ENCODE data around the gene ADRA2A.

ADRA2A gene

GRCh38 chr10:111091833-111092232, 15.0 kb downstream of the ADRA2A start:
- FAIRE-seq (no peak), DNase-seq (ENCODE audit: insufficient read length, low spot score) (no peak)
- TF ChIP-seq TAF1 (IDR thresholded peaks at IDR 0.05; ENCODE audit: low read depth, low read length) = no peak
- no peak for TF ChIP-seq SPI1 (IDR thresholded peaks at IDR 0.05; ENCODE audit: low read depth, low read length)
- no peak for TF ChIP-seq POLR2A (IDR thresholded peaks at IDR 0.05; ENCODE audit: low read depth, low read length)
- TF ChIP-seq POLR2AphosphoS5 (IDR thresholded peaks at IDR 0.05; ENCODE audit: low read depth, low read length) = no peak
- TF ChIP-seq POU2F2 (IDR thresholded peaks at IDR 0.05; ENCODE audit: low read depth, low read length) = no peak
- no peak for TF ChIP-seq PAX5 (IDR thresholded peaks at IDR 0.05; ENCODE audit: insufficient read depth, low read length, severe bottlenecking)

DNA sequence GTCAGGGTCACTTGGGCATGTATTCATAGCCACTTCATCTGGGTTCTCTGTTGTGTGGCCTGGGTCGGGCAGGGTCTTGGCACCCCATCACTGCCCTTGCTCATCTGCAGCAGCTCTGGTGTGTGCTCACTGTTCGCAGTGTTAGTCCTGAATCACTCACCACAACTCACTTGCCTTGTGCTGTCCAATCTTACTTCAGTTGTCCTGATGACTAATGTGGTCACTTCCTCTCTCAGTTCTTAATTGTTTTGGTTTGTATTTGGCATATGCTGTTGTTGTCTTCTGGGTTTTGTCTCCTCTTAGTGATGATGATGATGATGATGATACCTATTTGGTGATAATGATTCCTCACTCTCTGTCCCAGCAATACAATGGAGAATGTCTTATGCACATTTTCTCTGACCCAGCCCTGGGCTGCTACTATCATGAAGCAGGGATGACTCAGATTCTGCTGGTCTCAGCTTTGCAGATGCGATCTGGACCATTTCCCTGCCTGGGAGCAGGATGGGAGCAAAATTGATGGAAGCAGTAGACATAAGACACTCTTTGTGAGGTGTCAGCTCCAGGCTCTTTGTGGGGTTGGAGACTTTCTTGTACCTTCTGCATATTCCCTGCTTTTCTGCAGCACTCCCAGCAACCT, 17.0 kb downstream of the ADRA2A start:
- DNase-seq (ENCODE audit: insufficient read length, low spot score) (no peak), FAIRE-seq (no peak)
- TF ChIP-seq SPI1 (IDR thresholded peaks at IDR 0.05; ENCODE audit: low read depth, low read length) = peak; percentile 44; the same call in 1 of the 2 replicates
- TF ChIP-seq POLR2AphosphoS5 (IDR thresholded peaks at IDR 0.05; ENCODE audit: low read depth, low read length) = no peak

DNA sequence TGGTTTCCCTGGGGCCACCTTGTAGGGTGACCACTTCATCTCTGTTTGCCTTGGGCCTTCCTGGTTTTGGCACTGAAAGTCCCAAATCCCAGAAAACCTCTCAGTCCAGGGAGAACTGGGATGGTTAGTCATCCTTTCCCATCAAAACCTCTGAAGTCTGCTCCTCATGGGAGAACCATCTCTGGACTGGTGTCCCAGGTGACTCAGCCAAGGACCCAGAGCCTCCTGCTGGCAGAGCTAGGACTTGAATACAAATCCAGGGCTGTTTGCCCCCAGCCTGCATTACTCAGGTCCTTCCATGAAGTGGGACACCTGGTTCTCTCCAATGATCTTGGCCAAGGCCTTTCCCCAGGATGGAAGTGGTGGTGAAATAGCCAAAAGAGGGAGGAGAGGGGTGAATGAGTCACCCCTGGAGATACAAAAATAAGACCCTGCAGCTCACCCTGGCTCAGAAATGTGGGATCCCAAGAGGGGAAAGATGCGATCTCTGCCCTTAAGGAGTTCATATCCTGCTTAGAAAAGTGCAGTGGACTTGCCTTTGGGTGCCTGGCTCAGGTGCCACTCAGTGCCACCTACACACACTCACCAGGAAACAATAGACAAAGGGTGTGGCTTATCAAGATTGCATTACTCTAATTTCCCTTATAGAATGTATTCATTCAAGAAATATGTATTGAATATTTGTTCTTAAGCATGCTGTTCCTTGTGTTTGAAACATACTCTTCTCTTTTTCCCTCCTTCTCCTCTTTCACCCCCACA, 22.0 kb downstream of the ADRA2A start:
- DNase-seq (ENCODE audit: insufficient read length, low spot score) (no peak), FAIRE-seq (no peak)
- no peak for TF ChIP-seq POLR2A (IDR thresholded peaks at IDR 0.05; ENCODE audit: low read depth, low read length)
- TF ChIP-seq PAX5 (IDR thresholded peaks at IDR 0.05; ENCODE audit: insufficient read depth, low read length, severe bottlenecking) = no peak
- no peak for TF ChIP-seq SPI1 (IDR thresholded peaks at IDR 0.05; ENCODE audit: low read depth, low read length)
- no peak for TF ChIP-seq POU2F2 (IDR thresholded peaks at IDR 0.05; ENCODE audit: low read depth, low read length)
- TF ChIP-seq POLR2AphosphoS5 (IDR thresholded peaks at IDR 0.05; ENCODE audit: low read depth, low read length) = no peak
- TF ChIP-seq TAF1 (IDR thresholded peaks at IDR 0.05; ENCODE audit: low read depth, low read length) = no peak

DNA sequence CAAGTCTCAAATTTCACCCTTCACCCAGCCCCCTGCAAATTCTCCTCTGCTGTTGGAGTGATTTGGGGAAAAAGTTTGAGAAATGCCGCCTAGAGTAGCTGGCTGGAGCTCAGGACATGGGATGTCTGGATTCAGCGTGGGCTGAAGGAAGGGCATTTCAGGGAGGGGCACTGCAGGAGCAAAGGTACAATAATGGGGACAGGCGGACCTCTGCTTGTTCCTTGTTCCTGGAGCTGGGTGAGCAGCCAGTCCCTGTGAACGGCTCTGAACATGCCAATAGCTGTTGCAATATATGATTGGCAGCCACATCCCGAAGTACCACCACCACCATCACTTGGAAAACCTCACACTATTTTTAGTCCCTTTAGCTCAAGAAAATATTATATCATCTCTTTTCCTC, 23.4 kb downstream of the ADRA2A start:
- no peak for TF ChIP-seq PAX5 (IDR thresholded peaks at IDR 0.05; ENCODE audit: insufficient read depth, low read length, severe bottlenecking)
- no peak for TF ChIP-seq POLR2A (IDR thresholded peaks at IDR 0.05; ENCODE audit: low read depth, low read length)
- no peak for TF ChIP-seq TAF1 (IDR thresholded peaks at IDR 0.05; ENCODE audit: low read depth, low read length)
- TF ChIP-seq POLR2AphosphoS5 (IDR thresholded peaks at IDR 0.05; ENCODE audit: low read depth, low read length) = no peak
- no peak for TF ChIP-seq SPI1 (IDR thresholded peaks at IDR 0.05; ENCODE audit: low read depth, low read length)
- TF ChIP-seq POU2F2 (IDR thresholded peaks at IDR 0.05; ENCODE audit: low read depth, low read length) = no peak
- FAIRE-seq = no peak
- no peak for DNase-seq (ENCODE audit: insufficient read length, low spot score)

GRCh38 chr10:111101796-111102195, 25.0 kb downstream of the ADRA2A start:
- FAIRE-seq (no peak), DNase-seq (ENCODE audit: insufficient read length, low spot score) (no peak)
- TF ChIP-seq PAX5 (IDR thresholded peaks at IDR 0.05; ENCODE audit: insufficient read depth, low read length, severe bottlenecking) (no peak), POU2F2 (IDR thresholded peaks at IDR 0.05; ENCODE audit: low read depth, low read length) (no peak), TAF1 (IDR thresholded peaks at IDR 0.05; ENCODE audit: low read depth, low read length) (no peak), SPI1 (IDR thresholded peaks at IDR 0.05; ENCODE audit: low read depth, low read length) (no peak), POLR2A (IDR thresholded peaks at IDR 0.05; ENCODE audit: low read depth, low read length) (no peak), POLR2AphosphoS5 (IDR thresholded peaks at IDR 0.05; ENCODE audit: low read depth, low read length) (no peak)

GRCh38 chr10:111102359-111102837, 25.6 kb downstream of the ADRA2A start:
- FAIRE-seq (no peak), DNase-seq (ENCODE audit: insufficient read length, low spot score) (no peak)
- no peak for TF ChIP-seq TAF1 (IDR thresholded peaks at IDR 0.05; ENCODE audit: low read depth, low read length)

- TF ChIP-seq TAF1 (IDR thresholded peaks at IDR 0.05; ENCODE audit: low read depth, low read length) (no peak), POLR2AphosphoS5 (IDR thresholded peaks at IDR 0.05; ENCODE audit: low read depth, low read length) (no peak), POU2F2 (IDR thresholded peaks at IDR 0.05; ENCODE audit: low read depth, low read length) (no peak), SPI1 (IDR thresholded peaks at IDR 0.05; ENCODE audit: low read depth, low read length) (no peak), PAX5 (IDR thresholded peaks at IDR 0.05; ENCODE audit: insufficient read depth, low read length, severe bottlenecking) (no peak), POLR2A (IDR thresholded peaks at IDR 0.05; ENCODE audit: low read depth, low read length) (no peak)
Observed at GRCh38 chr10:111103196-111103840, 26.5 kb downstream of the ADRA2A start.

GRCh38 chr10:111104811-111105210, 28.0 kb downstream of the ADRA2A start:
- TF ChIP-seq PAX5 (IDR thresholded peaks at IDR 0.05; ENCODE audit: insufficient read depth, low read length, severe bottlenecking) = no peak
- no peak for TF ChIP-seq SPI1 (IDR thresholded peaks at IDR 0.05; ENCODE audit: low read depth, low read length)
- FAIRE-seq (no peak), DNase-seq (ENCODE audit: insufficient read length, low spot score) (no peak)

More at GRCh38 chr10:111103196-111103840, 26.5 kb downstream of the ADRA2A start:
- no peak for FAIRE-seq
- no peak for DNase-seq (ENCODE audit: insufficient read length, low spot score)

GRCh38 chr10:111106081-111106480, 29.3 kb downstream of the ADRA2A start:
- no peak for TF ChIP-seq PAX5 (IDR thresholded peaks at IDR 0.05; ENCODE audit: insufficient read depth, low read length, severe bottlenecking)
- TF ChIP-seq POLR2A (IDR thresholded peaks at IDR 0.05; ENCODE audit: low read depth, low read length) = no peak
- TF ChIP-seq POLR2AphosphoS5 (IDR thresholded peaks at IDR 0.05; ENCODE audit: low read depth, low read length) = no peak
- TF ChIP-seq TAF1 (IDR thresholded peaks at IDR 0.05; ENCODE audit: low read depth, low read length) = no peak
- TF ChIP-seq SPI1 (IDR thresholded peaks at IDR 0.05; ENCODE audit: low read depth, low read length) = no peak
- no peak for TF ChIP-seq POU2F2 (IDR thresholded peaks at IDR 0.05; ENCODE audit: low read depth, low read length)
- no peak for FAIRE-seq
- DNase-seq (ENCODE audit: insufficient read length, low spot score) = no peak
